ENCODE results near the gene SEC61A1.

Gene SEC61A1

GRCh38 chr3:128070898-128071591 is 18.8 kb downstream of the SEC61A1 start:
- no peak; the same call in 2 of the 3 replicates for ATAC-seq
- TF ChIP-seq GLIS3 (CRISPR knock-in tag; IDR thresholded peaks at IDR 0.05), result 0 out of 2 replicates have a peak, but pooled peaks have one; percentile 19
- TF ChIP-seq, protein P1, sequence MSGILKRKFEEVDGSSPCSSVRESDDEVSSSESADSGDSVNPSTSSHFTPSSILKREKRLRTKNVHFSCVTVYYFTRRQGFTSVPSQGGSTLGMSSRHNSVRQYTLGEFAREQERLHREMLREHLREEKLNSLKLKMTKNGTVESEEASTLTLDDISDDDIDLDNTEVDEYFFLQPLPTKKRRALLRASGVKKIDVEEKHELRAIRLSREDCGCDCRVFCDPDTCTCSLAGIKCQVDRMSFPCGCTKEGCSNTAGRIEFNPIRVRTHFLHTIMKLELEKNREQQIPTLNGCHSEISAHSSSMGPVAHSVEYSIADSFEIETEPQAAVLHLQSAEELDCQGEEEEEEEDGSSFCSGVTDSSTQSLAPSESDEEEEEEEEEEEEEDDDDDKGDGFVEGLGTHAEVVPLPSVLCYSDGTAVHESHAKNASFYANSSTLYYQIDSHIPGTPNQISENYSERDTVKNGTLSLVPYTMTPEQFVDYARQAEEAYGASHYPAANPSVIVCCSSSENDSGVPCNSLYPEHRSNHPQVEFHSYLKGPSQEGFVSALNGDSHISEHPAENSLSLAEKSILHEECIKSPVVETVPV (CRISPR knock-in tag; IDR thresholded peaks at IDR 0.05), result no peak
- TF ChIP-seq ZFP3 (CRISPR knock-in tag; IDR thresholded peaks at IDR 0.05), result no peak

- TF ChIP-seq ZFP3 (CRISPR knock-in tag; IDR thresholded peaks at IDR 0.05), result no peak
- TF ChIP-seq ARNTL (CRISPR knock-in tag; IDR thresholded peaks at IDR 0.05; ENCODE audit: borderline replicate concordance, low read depth), result no peak
- TF ChIP-seq SNAI2 (CRISPR knock-in tag; IDR thresholded peaks at IDR 0.05), result no peak
- no peak for TF ChIP-seq OSR1 (CRISPR knock-in tag; IDR thresholded peaks at IDR 0.05)
- no peak for TF ChIP-seq BACH2 (CRISPR knock-in tag; IDR thresholded peaks at IDR 0.05; ENCODE audit: borderline replicate concordance)
- no peak for TF ChIP-seq ESRRG (CRISPR knock-in tag; IDR thresholded peaks at IDR 0.05)
- TF ChIP-seq, protein P2, sequence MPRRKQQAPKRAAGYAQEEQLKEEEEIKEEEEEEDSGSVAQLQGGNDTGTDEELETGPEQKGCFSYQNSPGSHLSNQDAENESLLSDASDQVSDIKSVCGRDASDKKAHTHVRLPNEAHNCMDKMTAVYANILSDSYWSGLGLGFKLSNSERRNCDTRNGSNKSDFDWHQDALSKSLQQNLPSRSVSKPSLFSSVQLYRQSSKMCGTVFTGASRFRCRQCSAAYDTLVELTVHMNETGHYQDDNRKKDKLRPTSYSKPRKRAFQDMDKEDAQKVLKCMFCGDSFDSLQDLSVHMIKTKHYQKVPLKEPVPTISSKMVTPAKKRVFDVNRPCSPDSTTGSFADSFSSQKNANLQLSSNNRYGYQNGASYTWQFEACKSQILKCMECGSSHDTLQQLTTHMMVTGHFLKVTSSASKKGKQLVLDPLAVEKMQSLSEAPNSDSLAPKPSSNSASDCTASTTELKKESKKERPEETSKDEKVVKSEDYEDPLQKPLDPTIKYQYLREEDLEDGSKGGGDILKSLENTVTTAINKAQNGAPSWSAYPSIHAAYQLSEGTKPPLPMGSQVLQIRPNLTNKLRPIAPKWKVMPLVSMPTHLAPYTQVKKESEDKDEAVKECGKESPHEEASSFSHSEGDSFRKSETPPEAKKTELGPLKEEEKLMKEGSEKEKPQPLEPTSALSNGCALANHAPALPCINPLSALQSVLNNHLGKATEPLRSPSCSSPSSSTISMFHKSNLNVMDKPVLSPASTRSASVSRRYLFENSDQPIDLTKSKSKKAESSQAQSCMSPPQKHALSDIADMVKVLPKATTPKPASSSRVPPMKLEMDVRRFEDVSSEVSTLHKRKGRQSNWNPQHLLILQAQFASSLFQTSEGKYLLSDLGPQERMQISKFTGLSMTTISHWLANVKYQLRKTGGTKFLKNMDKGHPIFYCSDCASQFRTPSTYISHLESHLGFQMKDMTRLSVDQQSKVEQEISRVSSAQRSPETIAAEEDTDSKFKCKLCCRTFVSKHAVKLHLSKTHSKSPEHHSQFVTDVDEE (CRISPR knock-in tag; IDR thresholded peaks at IDR 0.05), result no peak
- TF ChIP-seq ISL1 (CRISPR knock-in tag; IDR thresholded peaks at IDR 0.05), result no peak
- TF ChIP-seq TOX (CRISPR knock-in tag; IDR thresholded peaks at IDR 0.05; ENCODE audit: borderline replicate concordance), result no peak
- no peak for TF ChIP-seq ZNF8 (CRISPR knock-in tag; IDR thresholded peaks at IDR 0.05)
- TF ChIP-seq, protein P1 (CRISPR knock-in tag; IDR thresholded peaks at IDR 0.05), result no peak
- TF ChIP-seq GLIS3 (CRISPR knock-in tag; IDR thresholded peaks at IDR 0.05), result no peak
- no peak for TF ChIP-seq ZNF565 (CRISPR knock-in tag; conservative IDR thresholded peaks at IDR 0.05; ENCODE audit: low read depth)
- TF ChIP-seq POU6F1 (CRISPR knock-in tag; IDR thresholded peaks at IDR 0.05; ENCODE audit: borderline replicate concordance, low read depth), result no peak
- TF ChIP-seq ZNF70 (CRISPR knock-in tag; IDR thresholded peaks at IDR 0.05), result no peak
- no peak for TF ChIP-seq PPARA (CRISPR knock-in tag; IDR thresholded peaks at IDR 0.05; ENCODE audit: borderline replicate concordance)
- TF ChIP-seq CSDC2 (CRISPR knock-in tag; IDR thresholded peaks at IDR 0.05), result no peak
- no peak for TF ChIP-seq RARB (CRISPR knock-in tag; IDR thresholded peaks at IDR 0.05)
- TF ChIP-seq TCF4 (CRISPR knock-in tag; IDR thresholded peaks at IDR 0.05; ENCODE audit: borderline replicate concordance), result no peak
- no peak; the same call in 2 of the 3 replicates for ATAC-seq
Measured at GRCh38 chr3:128071771-128072453, 19.7 kb downstream of the SEC61A1 start.

- no peak for TF ChIP-seq GLIS3 (CRISPR knock-in tag; IDR thresholded peaks at IDR 0.05)
- TF ChIP-seq TOX (CRISPR knock-in tag; IDR thresholded peaks at IDR 0.05; ENCODE audit: borderline replicate concordance), result no peak
- TF ChIP-seq TCF4 (CRISPR knock-in tag; IDR thresholded peaks at IDR 0.05; ENCODE audit: borderline replicate concordance), result no peak
- TF ChIP-seq PPARA (CRISPR knock-in tag; IDR thresholded peaks at IDR 0.05; ENCODE audit: borderline replicate concordance), result no peak
- ATAC-seq, result no peak
Measured at GRCh38 chr3:128072454-128073184, 20.4 kb downstream of the SEC61A1 start.

Measured in SK-N-SH treated with all-trans-retinoic acid at 6 μM for 48 hours (cell line).